Cardiac muscle cell (in vitro differentiated cells and primary cell): ENCODE data around the gene HOXA2. TPM values are rescaled to one million over a fixed set of nuclear protein-coding genes. Genes with fewer than 3 reads are reported as not detected.

Experiments used
- DNase-seq, 2 donors: peaks; one replicate each; pipeline versions ENCODE4 v3.0.0 to v3.0.0-alpha.2; 2010 to 2017; ENCODE audit warnings: low read depth in 1 of 2, low spot score in 1 of 2
- H3K27ac ChIP-seq: fragments of 200-600 bp; sonication (generic); 2 replicates; pipeline ENCODE4 v1.5.1; 2016
- H3K27me3 ChIP-seq: fragments of 200-600 bp; sonication (generic); 2 replicates; pipeline ENCODE4 v1.6.0; 2016; ENCODE audit warnings: control low read depth
- H3K36me3 ChIP-seq: fragments of 200-600 bp; sonication (generic); 2 replicates; pipeline ENCODE4 v1.5.1; 2016; ENCODE audit warnings: control low read depth
- H3K4me1 ChIP-seq: fragments of 200-600 bp; sonication (generic); 2 replicates; pipeline ENCODE4 v1.8.1; 2017; ENCODE audit warnings: low read depth, mild to moderate bottlenecking, mixed run types
- H3K4me3 ChIP-seq: fragments of 200-600 bp; sonication (generic); 2 replicates; pipeline ENCODE4 v1.5.1; 2016; ENCODE audit warnings: mild to moderate bottlenecking
- H3K9me3 ChIP-seq: fragments of 200-600 bp; sonication (generic); 2 replicates; pipeline ENCODE4 v1.5.1; 2017; ENCODE audit warnings: low read depth, mild to moderate bottlenecking, control low read depth
- CTCF ChIP-seq: IDR thresholded peaks from 2 replicates; pipeline ENCODE4 v1.5.1; 2012; ENCODE audit warnings: low read depth, mild to moderate bottlenecking, low read length
- polyA plus RNA-seq: library from polyadenylated mRNA; unstranded; fragments of >200 nt; fragmentation: Nextera tagmentation; extraction: Ambion mirVana; gene quantifications from 2 replicates; pipeline ENCODE4 v1.2.1, GENCODE V29; 2016
- total RNA-seq: library from RNA; depleted of rRNA; stranded (reverse); fragments of >200 nt; gene quantifications from 2 replicates; pipeline ENCODE4 v1.2.3, GENCODE V29; 2016

HOXA2 gene
- total and polyA plus RNA-seq, 2 experiments from 2014 or later, result 0.12 to 0.27 TPM

- Histone ChIP-seq H3K27me3 (peaks cover 100% of the 10 kb centered on the region), H3K27ac (no peak overlapping the region), H3K9me3 (no peaks in the 10 kb centered on the region), H3K4me3 (no peak overlapping the region), H3K4me1 (no peaks in the 10 kb centered on the region), H3K36me3 (no peaks in the 10 kb centered on the region)
- DNase-seq, result no peak
- no peak for TF ChIP-seq CTCF
Measured at GRCh38 chr7:27128034-27128433, 25.6 kb upstream of the HOXA2 start.

- Histone ChIP-seq H3K27ac (no peak overlapping the region), H3K36me3 (no peaks in the 10 kb centered on the region), H3K9me3 (no peaks in the 10 kb centered on the region), H3K4me1 (no peaks in the 10 kb centered on the region), H3K27me3 (peaks cover 100% of the 10 kb centered on the region), H3K4me3 (no peak overlapping the region)
- DNase-seq, result no peak
- no peak for TF ChIP-seq CTCF
Measured at GRCh38 chr7:27126596-27127327, 24.3 kb upstream of the HOXA2 start.

- Histone ChIP-seq H3K27ac (no peak overlapping the region), H3K9me3 (no peaks in the 10 kb centered on the region), H3K4me3 (no peak overlapping the region), H3K27me3 (peaks cover 100% of the 10 kb centered on the region), H3K36me3 (no peaks in the 10 kb centered on the region), H3K4me1 (no peaks in the 10 kb centered on the region)
- DNase-seq, result no peak
- no peak for TF ChIP-seq CTCF
Measured at GRCh38 chr7:27125986-27126394, 23.5 kb upstream of the HOXA2 start.

- TF ChIP-seq CTCF, result no peak
Measured at GRCh38 chr7:27124902-27125689, 22.6 kb upstream of the HOXA2 start.

GRCh38 chr7:27124096-27124901, 21.8 kb upstream of the HOXA2 start:
- Histone ChIP-seq H3K9me3 (no peaks in the 10 kb centered on the region), H3K4me3 (no peak overlapping the region), H3K4me1 (no peaks in the 10 kb centered on the region), H3K27ac (no peak overlapping the region), H3K27me3 (peaks cover 100% of the 10 kb centered on the region), H3K36me3 (no peaks in the 10 kb centered on the region)
- no peak for TF ChIP-seq CTCF
- DNase-seq, result no peak

More at GRCh38 chr7:27124902-27125689, 22.6 kb upstream of the HOXA2 start:
- DNase-seq, result no peak
- H3K4me1 ChIP-seq, result no peaks in the 10 kb centered on the region
- H3K9me3 ChIP-seq, result no peaks in the 10 kb centered on the region
- no peaks in the 10 kb centered on the region for H3K36me3 ChIP-seq
- peaks cover 100% of the 10 kb centered on the region for H3K27me3 ChIP-seq
- no peak overlapping the region for H3K27ac ChIP-seq
- H3K4me3 ChIP-seq, result no peak overlapping the region
